Measurements from ENCODE around the gene RELN. TPM values are rescaled to one million over a fixed set of nuclear protein-coding genes. Genes with fewer than 3 reads are reported as not detected.

RELN gene
- total RNA-seq, 4 donors from 2014 or later: 1.0 to 3.5 (median 1.3) TPM

DNA sequence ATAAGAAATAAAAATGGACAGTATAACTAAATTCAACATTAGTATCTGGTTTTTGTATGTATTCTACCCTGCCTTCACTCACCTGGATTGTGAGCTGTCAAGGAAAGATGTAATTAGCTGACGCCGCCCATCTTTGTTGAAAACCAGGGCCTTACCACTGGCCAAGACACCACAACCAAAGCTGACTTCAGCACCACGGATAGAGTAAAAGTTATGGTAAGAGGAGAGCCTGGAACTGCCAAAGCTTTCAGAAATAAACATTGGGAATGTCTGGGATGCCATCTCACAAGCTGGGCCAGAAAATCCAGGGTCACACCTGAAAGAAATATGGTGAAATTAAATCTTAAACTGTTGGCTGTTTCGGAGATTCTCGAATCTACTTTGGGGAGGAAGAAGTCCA, 353.3 kb downstream of the RELN start:
- no peak for TF ChIP-seq CTCF (IDR thresholded peaks at IDR 0.05)
- no peak for TF ChIP-seq POLR2A (IDR thresholded peaks at IDR 0.05)
- intact Hi-C loops (cut with DNase I; ENCODE audit: low total_unique reads): loop anchor here (10.0 kb wide), 1 partner anchor 709 kb away; no protein-coding TSS in a partner anchor
- 59 to 69% methylated on average over 5 of the region's 5 CpGs for WGBS, 2 donors
- no peak for DNase-seq (ENCODE audit: low spot score in 2 of 2)
- no peak overlapping the region for H3K4me3 ChIP-seq (ENCODE audit: low read depth, poor library complexity, severe bottlenecking)

DNA sequence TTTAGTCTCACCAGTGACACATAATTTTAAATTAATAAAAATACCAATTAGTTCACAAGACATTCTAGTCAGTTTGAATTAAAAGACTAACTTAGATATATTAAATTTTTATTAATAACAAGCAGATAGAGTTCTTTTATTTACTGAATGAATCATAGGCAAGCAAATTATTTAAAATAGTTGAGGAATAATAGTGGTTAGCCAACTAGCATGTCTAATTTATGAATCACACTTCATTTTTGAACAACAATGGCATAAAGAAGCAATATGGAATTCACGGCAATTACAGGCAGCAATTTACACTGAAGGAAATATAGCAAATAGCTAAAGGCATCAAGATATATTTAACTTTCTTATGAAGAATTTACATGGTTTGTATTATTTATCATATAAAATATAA, 356.5 kb downstream of the RELN start:
- 39 to 67% methylated on average over 1 of the region's 1 CpG for WGBS, 2 donors
- intact Hi-C loops (cut with DNase I; ENCODE audit: low total_unique reads): loop anchor here (10.0 kb wide), 1 partner anchor 712 kb away; no protein-coding TSS in a partner anchor
- TF ChIP-seq CTCF (IDR thresholded peaks at IDR 0.05) (no peak), POLR2A (IDR thresholded peaks at IDR 0.05) (no peak)
- H3K4me3 ChIP-seq (ENCODE audit: low read depth, poor library complexity, severe bottlenecking): no peak overlapping the region
- no peak for DNase-seq (ENCODE audit: low spot score in 2 of 2)

- TF ChIP-seq CTCF (IDR thresholded peaks at IDR 0.05): no peak
- no peak for TF ChIP-seq POLR2A (IDR thresholded peaks at IDR 0.05)
- DNase-seq (ENCODE audit: low spot score in 2 of 2): no peak
- no peak overlapping the region for H3K4me3 ChIP-seq (ENCODE audit: low read depth, poor library complexity, severe bottlenecking)
- intact Hi-C loops (cut with DNase I; ENCODE audit: low total_unique reads): loop anchor here (10.0 kb wide), 1 partner anchor 713 kb away; no protein-coding TSS in a partner anchor
- 56 to 60% methylated on average over 5 of the region's 5 CpGs for WGBS, 2 donors
Observed at GRCh38 chr7:103632005-103632639, 357.3 kb downstream of the RELN start.

- H3K4me3 ChIP-seq (ENCODE audit: low read depth, poor library complexity, severe bottlenecking): no peak overlapping the region
- DNase-seq (ENCODE audit: low spot score in 2 of 2): no peak
- WGBS, 2 donors: 79 to 81% methylated on average over 2 of the region's 2 CpGs
- no peak for TF ChIP-seq POLR2A (IDR thresholded peaks at IDR 0.05)
- TF ChIP-seq CTCF (IDR thresholded peaks at IDR 0.05): no peak
- intact Hi-C loops (cut with DNase I; ENCODE audit: low total_unique reads): loop anchor here (10.0 kb wide), 1 partner anchor 714 kb away; no protein-coding TSS in a partner anchor
Observed at GRCh38 chr7:103630318-103630717, 359.1 kb downstream of the RELN start.

GRCh38 chr7:103628742-103629141, 360.7 kb downstream of the RELN start:
- 83 to 87% methylated on average over 2 of the region's 2 CpGs for WGBS, 2 donors
- TF ChIP-seq CTCF (IDR thresholded peaks at IDR 0.05) (no peak), POLR2A (IDR thresholded peaks at IDR 0.05) (no peak)
- intact Hi-C loops (cut with DNase I; ENCODE audit: low total_unique reads): no loop called here
- H3K4me3 ChIP-seq (ENCODE audit: low read depth, poor library complexity, severe bottlenecking): no peak overlapping the region
- DNase-seq (ENCODE audit: low spot score in 2 of 2): no peak

- H3K4me3 ChIP-seq (ENCODE audit: low read depth, poor library complexity, severe bottlenecking): no peak overlapping the region
- no peak for TF ChIP-seq POLR2A (IDR thresholded peaks at IDR 0.05)
- TF ChIP-seq CTCF (IDR thresholded peaks at IDR 0.05): no peak
- 27 to 31% methylated on average over 1 of the region's 1 CpG for WGBS, 2 donors
- intact Hi-C loops (cut with DNase I; ENCODE audit: low total_unique reads): no loop called here
- no peak for DNase-seq (ENCODE audit: low spot score in 2 of 2)
Observed at GRCh38 chr7:103626776-103627175, 362.7 kb downstream of the RELN start.

All from lower leg skin (tissue), 4 donors.